Epithelial cell of proximal tubule (primary cell): ENCODE data around the gene MTIF2. TPM values are rescaled to one million over a fixed set of nuclear protein-coding genes. Genes with fewer than 3 reads are reported as not detected.
"Not testable (repeated sequence)": the region's sequence is repeated elsewhere in the genome, so short reads cannot be mapped to it uniquely, and the experiment has no call there.

ENCODE experiments used
- DNase-seq: peaks from one replicate; pipeline ENCODE4 v3.0.0-alpha.2; 2011; ENCODE audit warnings: low read depth
- H3K4me3 ChIP-seq: 2 replicates; pipeline ENCODE4 v1.5.1; 2011; ENCODE audit warnings: low read depth, mild to moderate bottlenecking, low read length
- total RNA-seq: library from RNA; depleted of rRNA; stranded (reverse); fragments of >200 nt; gene quantifications from 2 replicates; pipeline ENCODE4 v1.2.3, GENCODE V29; 2015
- TF ChIP-seq, protein P1 (sequence below): conservative IDR thresholded peaks from 2 replicates; pipeline ENCODE4 v1.5.1; 2012; ENCODE audit warnings: low read depth, mild to moderate bottlenecking, low read length

Gene MTIF2
- total RNA-seq, 1 donor from 2014 or later = 22.7 TPM

DNA sequence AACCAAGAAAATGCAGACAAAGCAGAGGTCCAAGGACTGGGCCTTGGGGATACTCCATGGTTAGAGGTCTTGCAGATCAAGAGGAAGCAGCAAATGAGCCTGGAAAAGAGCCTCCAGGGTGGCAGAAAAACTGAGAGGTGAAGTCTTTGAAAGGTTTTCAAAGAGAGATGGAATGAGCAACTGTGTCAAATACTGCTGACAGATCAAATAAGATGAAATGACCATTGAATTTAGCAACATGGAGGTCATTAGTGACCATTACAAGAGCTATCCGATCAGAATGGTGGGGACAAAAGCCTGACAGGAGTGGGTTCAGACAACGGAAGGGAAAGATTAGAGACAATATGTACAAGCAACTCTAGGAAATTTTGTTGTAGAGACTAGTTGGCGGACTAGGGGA lies 38.5 kb downstream of the MTIF2 start:
- no peak for DNase-seq
- TF ChIP-seq, protein P1, sequence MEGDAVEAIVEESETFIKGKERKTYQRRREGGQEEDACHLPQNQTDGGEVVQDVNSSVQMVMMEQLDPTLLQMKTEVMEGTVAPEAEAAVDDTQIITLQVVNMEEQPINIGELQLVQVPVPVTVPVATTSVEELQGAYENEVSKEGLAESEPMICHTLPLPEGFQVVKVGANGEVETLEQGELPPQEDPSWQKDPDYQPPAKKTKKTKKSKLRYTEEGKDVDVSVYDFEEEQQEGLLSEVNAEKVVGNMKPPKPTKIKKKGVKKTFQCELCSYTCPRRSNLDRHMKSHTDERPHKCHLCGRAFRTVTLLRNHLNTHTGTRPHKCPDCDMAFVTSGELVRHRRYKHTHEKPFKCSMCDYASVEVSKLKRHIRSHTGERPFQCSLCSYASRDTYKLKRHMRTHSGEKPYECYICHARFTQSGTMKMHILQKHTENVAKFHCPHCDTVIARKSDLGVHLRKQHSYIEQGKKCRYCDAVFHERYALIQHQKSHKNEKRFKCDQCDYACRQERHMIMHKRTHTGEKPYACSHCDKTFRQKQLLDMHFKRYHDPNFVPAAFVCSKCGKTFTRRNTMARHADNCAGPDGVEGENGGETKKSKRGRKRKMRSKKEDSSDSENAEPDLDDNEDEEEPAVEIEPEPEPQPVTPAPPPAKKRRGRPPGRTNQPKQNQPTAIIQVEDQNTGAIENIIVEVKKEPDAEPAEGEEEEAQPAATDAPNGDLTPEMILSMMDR = no peak
- no peak overlapping the region for H3K4me3 ChIP-seq

DNA sequence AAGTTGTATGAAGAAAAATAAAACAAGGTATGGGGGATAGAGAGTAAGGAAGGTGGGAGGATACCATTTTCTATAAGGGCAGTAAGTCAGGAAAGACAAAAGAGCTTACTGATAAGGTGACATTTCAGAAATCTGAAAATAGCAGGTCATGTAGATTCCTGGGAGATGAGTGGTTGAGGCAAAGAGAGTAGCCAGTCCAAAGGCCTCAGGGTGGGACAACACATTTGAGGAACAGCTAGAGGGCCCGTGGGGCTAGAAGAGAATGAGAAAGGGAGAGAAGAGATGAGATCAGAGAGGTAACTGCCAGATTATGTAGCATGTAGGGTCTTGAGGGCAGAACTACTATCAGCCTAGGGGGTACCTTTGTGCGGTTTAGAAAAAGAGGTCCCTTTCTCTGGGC lies 39.8 kb downstream of the MTIF2 start:
- H3K4me3 ChIP-seq = no peak overlapping the region
- DNase-seq = no peak
- TF ChIP-seq, protein P1 = no peak

DNA sequence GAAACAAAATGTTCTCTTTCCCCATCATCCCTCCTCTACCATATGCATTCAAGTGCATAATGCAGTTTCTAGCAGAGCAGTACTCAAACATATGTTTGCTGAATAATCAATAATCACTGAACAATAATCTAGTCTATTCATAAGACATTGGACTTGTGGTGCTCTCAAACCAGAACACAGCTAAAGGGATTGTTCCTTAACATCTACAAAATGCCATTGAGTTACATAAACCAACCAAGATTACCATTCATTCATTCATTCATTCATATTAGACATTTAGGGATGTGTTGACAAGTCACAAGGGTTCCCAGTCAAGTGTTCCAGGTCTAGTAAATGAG lies 40.8 kb downstream of the MTIF2 start:
- no peak overlapping the region for H3K4me3 ChIP-seq
- TF ChIP-seq, protein P1 = no peak
- DNase-seq = no peak

DNA sequence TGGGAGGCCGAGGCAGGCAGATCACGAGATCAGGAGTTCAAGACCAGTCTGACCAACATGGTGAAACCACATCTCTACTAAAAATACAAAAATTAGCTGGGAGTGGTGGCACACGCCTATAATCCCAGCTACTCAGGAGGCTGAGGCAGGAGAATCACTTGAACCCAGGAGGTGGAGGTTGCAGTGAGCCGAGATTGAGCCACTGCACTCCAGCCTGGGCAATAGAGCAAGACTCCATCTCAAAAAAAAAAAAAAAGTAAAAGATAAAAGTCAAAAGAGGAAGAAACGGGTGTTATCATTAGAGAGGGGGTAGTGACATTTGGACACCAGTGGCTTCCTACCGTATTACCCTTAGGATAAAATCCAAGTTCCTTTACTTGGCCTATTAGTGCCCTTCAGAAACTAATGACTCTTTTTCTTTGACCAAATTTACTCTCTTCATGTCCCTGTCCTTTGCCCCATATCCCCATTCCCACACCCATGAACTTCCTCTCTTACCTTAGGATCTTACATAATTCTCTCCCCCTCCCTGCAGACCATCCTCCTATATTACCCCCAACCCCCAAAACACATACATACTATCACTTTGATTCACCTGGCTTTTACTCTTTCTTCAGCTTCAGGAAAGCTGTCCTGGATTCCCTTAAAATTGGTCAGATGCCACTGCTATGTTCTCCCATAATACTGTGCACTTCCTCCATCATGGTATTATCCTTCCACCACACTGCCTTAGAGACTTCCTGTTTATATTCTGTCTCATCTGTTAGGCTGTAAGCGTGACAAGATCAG lies 41.4 kb downstream of the MTIF2 start:
- DNase-seq = not testable (repeated sequence)

DNA sequence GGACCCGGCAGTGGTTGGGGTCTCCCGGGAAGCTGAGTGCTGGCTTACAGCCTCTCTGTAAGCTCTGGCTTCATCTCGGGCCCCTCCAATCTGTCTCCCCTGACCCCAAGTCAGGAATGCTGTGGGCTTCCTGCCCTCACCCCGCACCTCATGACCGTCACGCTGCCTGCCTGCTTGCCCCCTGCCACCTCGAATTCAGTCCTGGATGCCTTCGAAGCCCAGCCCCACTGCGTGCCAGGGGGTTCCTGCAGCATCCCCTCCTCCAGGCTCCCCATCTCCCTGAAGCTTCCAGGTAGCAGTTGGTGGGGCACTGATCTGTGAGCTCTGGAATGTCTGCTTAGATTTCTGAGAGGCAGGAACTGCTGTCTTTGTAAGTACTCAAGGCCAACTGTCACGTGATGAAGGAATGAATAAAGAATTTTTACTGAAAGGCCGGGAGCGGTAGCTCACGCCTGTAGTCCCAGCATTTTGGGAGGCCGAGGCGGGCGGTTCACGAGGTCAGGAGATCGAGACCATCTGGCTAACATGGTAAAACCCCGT lies 43.5 kb downstream of the MTIF2 start:
- no peak overlapping the region for H3K4me3 ChIP-seq
- TF ChIP-seq, protein P1 = no peak
- DNase-seq = no peak

More for the DNA sequence above, 41.4 kb downstream of the MTIF2 start:
- not testable (repeated sequence) for H3K4me3 ChIP-seq

DNA sequence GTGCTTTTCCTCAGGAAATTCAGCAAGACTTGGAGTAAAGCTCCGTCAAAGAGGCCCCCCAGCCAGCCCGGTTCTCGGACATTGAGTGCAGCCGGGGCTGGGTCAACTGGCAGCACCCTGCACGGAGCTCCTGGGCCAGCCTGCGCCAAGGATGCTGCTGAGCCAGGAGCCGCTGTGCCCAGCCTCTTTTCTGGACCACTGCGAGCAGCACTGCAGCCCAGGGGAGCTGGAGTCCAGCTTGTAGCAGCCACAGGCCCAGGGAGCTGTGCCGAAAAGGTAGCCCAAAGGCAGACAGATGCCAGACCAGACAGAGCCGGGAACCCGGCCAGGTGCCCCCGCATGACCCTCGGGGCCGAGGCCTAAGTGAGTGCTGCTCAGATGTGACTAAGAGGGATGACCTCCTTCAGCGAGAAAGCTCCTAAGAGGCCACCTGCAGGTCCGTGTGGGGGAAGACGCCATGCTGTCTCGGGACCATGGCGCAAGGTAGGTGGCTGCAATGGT lies 44.2 kb downstream of the MTIF2 start:
- H3K4me3 ChIP-seq = no peak overlapping the region
- TF ChIP-seq, protein P1 = no peak
- no peak for DNase-seq

DNA sequence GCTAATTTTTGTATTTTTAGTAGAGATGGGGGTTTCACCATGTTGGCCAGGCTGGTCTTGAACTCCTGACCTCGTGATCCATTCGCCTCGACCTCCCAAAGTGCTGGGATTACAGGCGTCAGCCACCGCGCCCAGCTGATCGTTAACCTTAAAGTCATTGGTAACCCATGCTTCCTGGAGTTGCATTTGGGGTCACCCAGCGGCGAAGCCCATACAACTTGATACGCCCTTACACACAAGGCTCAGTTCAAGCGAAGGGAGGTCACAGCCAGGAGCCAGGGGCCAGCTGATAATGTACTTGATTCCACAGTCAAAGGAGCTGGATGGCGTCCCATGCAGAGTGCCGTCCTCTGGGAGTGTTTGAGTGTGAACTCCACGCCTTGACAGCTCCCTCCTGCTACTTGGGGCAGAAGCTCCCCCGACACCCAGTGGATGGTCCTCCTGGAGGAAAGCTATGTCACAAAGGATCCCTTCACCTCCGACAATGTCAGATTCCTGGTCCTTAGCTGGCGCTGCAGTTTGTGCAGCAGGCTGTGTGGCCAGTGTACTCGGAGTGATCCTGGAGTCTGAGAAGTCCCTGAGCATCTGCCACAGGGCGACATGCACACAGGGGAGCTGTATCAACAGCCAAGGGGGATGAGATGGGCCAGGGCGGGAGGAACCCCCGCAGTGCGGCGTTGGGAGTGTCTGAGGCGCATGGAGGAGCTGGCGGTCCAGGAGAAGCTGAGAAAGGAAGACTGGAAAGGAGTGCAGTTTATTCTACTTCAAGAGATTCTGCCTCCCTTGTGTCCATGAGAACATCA lies 44.9 kb downstream of the MTIF2 start:
- TF ChIP-seq, protein P1 = no peak
- no peak overlapping the region for H3K4me3 ChIP-seq
- no peak for DNase-seq
